GM20000 (cell line): ENCODE results near the gene KCND1.

Experiments
- DNase-seq: peaks from one replicate; pipeline ENCODE4 v3.0.0; 2012; ENCODE audit warnings: low spot score
- CTCF ChIP-seq: IDR thresholded peaks from 2 replicates; pipeline ENCODE4 v1.5.1; 2012; ENCODE audit warnings: mild to moderate bottlenecking, control low read depth; ENCODE audit errors: extremely low read depth, missing control alignments

Gene KCND1

GRCh38 chrX:48948589-48948988 is 23.1 kb downstream of the KCND1 start:
- DNase-seq, result no peak
- no peak for TF ChIP-seq CTCF

GRCh38 chrX:48945517-48946348 is 25.9 kb downstream of the KCND1 start:
- TF ChIP-seq CTCF, result peak; percentile 80
- DNase-seq, result peak; percentile 48

- DNase-seq, result no peak
- TF ChIP-seq CTCF, result no peak
Measured at GRCh38 chrX:48942895-48943294, 28.7 kb downstream of the KCND1 start.

GRCh38 chrX:48940404-48940955 is 31.2 kb downstream of the KCND1 start:
- no peak for DNase-seq
- no peak for TF ChIP-seq CTCF

- TF ChIP-seq CTCF, result no peak
- DNase-seq, result no peak
Measured at GRCh38 chrX:48939524-48940228, 32.0 kb downstream of the KCND1 start.

GRCh38 chrX:48938721-48939425 is 32.8 kb downstream of the KCND1 start:
- no peak for TF ChIP-seq CTCF
- peak; percentile 49 for DNase-seq
